ENCODE data around the gene CACFD1. TPM values are rescaled to one million over a fixed set of nuclear protein-coding genes. Genes with fewer than 3 reads are reported as not detected.

Gene CACFD1
- total RNA-seq, 1 donor from 2014 or later = 24.6 TPM

DNA sequence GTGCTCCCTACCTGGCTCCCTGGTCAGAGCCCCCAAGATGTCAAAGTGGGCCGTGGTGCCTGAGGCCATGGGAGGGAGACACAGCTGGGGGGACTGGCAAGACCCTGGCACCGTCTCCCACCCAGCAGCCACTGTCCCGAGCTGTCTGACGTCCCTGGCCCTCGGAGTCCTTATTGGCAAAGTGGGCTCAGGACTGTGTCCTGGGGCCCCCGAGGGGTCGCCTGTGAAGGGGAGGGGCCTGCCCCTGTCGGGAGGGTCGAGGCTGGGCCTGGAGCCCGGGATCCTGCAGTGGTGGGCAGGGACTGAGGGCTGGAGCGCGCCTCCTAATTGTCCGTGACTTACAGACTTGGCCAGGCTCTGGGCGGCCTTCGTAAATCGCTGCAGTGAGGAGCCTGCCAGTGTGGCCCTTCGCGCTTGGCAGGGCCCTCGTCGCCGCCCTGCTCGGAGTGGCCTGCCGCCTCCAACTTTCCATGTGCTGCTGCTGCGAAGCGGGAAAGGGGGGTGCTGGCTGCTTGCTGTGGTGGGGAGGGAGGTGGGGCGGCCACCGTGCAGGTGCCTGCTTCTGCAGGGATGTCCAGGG lies 51.2 kb downstream of the CACFD1 start:
- Histone ChIP-seq H3K36me3 (ENCODE audit: control insufficient read depth, insufficient read depth, low read length) (no peaks in the 10 kb centered on the region), H3K27me3 (ENCODE audit: control insufficient read depth, insufficient read depth, low read length) (peaks cover 44% of the 10 kb centered on the region), H3K4me3 (ENCODE audit: low read depth, low read length) (no peak overlapping the region)
- TF ChIP-seq, protein P1, sequence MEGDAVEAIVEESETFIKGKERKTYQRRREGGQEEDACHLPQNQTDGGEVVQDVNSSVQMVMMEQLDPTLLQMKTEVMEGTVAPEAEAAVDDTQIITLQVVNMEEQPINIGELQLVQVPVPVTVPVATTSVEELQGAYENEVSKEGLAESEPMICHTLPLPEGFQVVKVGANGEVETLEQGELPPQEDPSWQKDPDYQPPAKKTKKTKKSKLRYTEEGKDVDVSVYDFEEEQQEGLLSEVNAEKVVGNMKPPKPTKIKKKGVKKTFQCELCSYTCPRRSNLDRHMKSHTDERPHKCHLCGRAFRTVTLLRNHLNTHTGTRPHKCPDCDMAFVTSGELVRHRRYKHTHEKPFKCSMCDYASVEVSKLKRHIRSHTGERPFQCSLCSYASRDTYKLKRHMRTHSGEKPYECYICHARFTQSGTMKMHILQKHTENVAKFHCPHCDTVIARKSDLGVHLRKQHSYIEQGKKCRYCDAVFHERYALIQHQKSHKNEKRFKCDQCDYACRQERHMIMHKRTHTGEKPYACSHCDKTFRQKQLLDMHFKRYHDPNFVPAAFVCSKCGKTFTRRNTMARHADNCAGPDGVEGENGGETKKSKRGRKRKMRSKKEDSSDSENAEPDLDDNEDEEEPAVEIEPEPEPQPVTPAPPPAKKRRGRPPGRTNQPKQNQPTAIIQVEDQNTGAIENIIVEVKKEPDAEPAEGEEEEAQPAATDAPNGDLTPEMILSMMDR (IDR thresholded peaks at IDR 0.05; ENCODE audit: insufficient read depth, low read length, poor library complexity, severe bottlenecking) = no peak
- no peak for DNase-seq (ENCODE audit: low read depth)

DNA sequence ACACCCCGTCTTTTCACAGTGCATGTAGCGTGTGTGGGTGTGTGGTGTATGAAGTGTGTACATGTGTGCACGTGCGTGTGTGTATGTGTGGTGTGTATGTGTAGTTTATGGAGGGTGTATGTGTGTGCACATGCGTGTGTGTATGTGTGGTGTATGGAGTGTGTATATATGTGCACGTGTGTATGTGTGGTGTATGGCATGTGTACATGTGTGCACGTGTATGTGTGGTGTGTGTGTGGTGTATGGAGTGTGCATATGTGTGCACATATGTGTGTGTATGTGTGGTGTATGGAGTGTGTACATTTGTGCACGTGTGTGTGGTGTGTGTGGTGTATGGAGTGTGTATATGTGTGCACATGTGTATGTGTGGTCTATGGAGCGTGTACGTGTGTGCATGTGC lies 51.8 kb downstream of the CACFD1 start:
- no peak overlapping the region for H3K4me3 ChIP-seq (ENCODE audit: low read depth, low read length)
- H3K36me3 ChIP-seq (ENCODE audit: control insufficient read depth, insufficient read depth, low read length) = no peaks in the 10 kb centered on the region
- TF ChIP-seq, protein P1 (IDR thresholded peaks at IDR 0.05; ENCODE audit: insufficient read depth, low read length, poor library complexity, severe bottlenecking) = no peak
- peaks cover 44% of the 10 kb centered on the region for H3K27me3 ChIP-seq (ENCODE audit: control insufficient read depth, insufficient read depth, low read length)
- no peak for DNase-seq (ENCODE audit: low read depth)

DNA sequence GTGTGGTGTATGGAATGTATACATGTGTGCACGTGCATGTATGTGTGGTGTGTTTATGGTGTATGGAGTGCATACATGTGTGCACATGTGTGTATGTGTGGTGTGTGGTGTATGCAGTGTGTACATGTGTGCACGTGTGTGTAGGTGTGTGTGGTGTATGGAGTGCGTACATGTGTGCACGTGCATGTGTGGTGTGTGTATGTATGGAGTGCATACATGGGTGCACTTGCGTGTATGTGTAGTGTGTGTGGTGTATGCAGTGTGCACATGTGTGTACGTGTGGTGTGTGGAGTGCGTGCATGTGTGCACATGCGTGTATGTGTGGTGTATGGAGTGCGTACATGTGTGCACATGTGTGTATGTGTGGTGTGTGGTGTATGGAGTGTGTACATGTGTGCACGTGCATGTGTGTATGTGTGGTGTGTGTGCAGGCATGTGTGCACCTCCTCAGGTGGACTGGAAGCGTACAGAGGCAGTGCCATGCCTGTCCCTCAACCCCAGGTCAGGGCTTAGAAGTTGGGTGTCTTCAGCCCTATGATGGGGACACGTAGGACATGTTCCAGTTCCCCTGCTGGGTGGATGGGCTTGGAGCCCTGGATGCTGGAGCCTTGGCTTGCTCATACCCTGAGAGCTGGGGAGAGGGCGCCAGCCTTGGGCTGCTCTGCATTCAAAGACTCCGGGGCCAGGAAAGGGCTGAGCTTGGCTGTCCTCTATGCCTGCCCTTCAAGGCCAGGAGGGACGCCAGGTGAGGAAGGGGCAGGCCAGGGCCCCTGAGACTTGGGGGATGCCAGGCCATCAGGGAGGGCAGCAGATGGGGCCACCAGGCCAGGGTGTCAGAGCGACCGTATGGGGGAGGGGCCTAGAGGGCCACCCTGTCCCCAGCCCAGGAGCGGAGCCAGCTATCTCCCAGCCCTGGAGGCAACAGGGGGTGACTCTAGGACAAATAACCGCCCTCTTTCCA lies 52.8 kb downstream of the CACFD1 start:
- DNase-seq (ENCODE audit: low read depth) = no peak
- TF ChIP-seq, protein P1 (IDR thresholded peaks at IDR 0.05; ENCODE audit: insufficient read depth, low read length, poor library complexity, severe bottlenecking) = no peak
- peaks cover 46% of the 10 kb centered on the region for H3K27me3 ChIP-seq (ENCODE audit: control insufficient read depth, insufficient read depth, low read length)

DNA sequence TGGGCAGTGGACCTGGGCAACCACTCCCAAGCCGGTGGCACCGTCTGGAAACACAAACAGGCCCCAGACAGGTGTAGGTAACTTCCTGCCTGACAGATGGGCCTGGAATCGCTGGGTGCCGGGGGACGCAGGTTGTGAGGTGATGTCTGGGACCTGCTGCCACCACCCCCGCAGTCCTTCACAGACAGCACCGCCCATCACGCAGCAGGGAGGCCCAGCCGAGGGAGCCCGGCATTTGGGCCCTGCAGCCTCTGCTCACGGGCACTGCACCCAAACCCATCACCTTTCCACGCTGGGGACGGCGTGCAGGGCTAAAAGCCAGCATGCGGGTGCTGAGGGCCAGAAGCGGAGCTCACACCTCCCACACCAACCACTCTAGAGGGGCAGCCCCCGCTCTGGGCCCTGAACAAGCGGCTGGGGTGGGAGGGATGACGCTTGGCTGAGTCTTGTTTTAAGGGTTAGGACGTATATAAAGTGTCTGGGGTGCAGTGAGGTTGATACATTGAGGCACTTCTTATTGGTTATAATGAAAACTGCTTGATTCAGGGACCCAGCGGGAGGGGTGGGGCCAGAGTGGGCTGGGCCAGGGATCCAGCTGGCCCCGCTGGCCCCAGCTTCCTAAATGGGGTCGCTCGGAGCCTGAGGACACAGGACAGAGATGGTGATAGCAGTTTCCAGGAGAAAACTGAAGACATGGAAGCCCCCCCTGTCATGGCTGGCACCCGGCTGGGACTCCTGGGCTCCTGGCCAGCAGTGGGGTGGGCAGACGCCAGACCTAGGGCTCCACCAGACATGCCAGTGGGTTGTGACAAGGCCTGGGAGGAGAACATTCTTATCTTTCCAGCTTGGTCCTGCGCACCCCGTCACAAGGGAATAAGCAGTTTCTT lies 53.7 kb downstream of the CACFD1 start:
- TF ChIP-seq, protein P1 (IDR thresholded peaks at IDR 0.05; ENCODE audit: insufficient read depth, low read length, poor library complexity, severe bottlenecking) = no peak
- no peak for DNase-seq (ENCODE audit: low read depth)
- Histone ChIP-seq H3K4me3 (ENCODE audit: low read depth, low read length) (no peak overlapping the region), H3K36me3 (ENCODE audit: control insufficient read depth, insufficient read depth, low read length) (no peaks in the 10 kb centered on the region), H3K27me3 (ENCODE audit: control insufficient read depth, insufficient read depth, low read length) (peaks cover 48% of the 10 kb centered on the region)

More for the DNA sequence above, 52.8 kb downstream of the CACFD1 start:
- H3K36me3 ChIP-seq (ENCODE audit: control insufficient read depth, insufficient read depth, low read length) = no peaks in the 10 kb centered on the region
- H3K4me3 ChIP-seq (ENCODE audit: low read depth, low read length) = no peak overlapping the region

DNA sequence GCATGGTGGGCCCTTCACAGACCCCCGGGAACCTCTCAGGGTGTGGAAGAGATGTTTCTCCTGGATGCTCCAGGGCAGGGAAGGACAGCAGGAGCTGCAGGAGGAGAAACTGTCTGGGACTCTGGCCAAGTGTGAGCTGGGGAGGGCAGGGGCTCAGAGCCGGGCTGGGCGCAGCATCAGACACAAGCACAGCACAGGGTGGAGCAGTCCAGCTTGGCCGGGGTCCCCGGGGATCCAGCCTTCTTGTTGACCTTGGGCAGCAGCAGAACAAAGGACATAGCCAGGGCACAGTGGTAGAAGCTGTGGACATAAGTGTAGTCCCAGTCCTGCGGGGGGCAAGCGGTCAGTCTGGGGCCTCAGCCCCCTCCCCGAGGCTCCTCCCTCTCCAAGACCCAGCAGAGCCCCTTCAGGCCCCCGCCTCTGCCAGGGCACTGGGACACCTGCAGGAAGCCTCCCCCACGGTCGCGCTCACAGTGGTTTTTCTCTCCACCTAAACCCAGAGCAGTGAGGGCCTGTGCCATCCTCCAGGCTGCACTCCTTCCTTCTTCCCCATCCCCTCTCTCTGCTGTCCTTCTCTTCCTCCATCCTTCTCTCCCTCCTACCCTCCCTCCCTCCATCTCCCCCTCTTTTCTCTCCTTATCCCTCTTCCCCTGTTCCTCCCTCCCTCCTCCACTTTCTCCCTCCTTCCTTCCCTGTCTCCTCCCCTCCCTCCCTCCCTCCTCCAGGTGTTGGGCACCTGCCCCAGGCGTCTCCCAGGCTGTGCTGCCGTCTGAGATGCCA lies 54.9 kb downstream of the CACFD1 start:
- TF ChIP-seq, protein P1 (IDR thresholded peaks at IDR 0.05; ENCODE audit: insufficient read depth, low read length, poor library complexity, severe bottlenecking) = no peak
- DNase-seq (ENCODE audit: low read depth) = no peak
- H3K36me3 ChIP-seq (ENCODE audit: control insufficient read depth, insufficient read depth, low read length) = no peaks in the 10 kb centered on the region
- no peak overlapping the region for H3K4me3 ChIP-seq (ENCODE audit: low read depth, low read length)
- H3K27me3 ChIP-seq (ENCODE audit: control insufficient read depth, insufficient read depth, low read length) = peaks cover 46% of the 10 kb centered on the region
